CD1c-positive myeloid dendritic cell (primary cell): ENCODE results near the gene TRIB2.
A peak's percentile ranks its signal among the peaks of the same experiment; 100 is the strongest.

ENCODE experiments used
- DNase-seq: peaks from one replicate; pipeline ENCODE4 v3.0.0-alpha.2; 2016; ENCODE audit errors: extremely low spot score

Gene TRIB2

DNA sequence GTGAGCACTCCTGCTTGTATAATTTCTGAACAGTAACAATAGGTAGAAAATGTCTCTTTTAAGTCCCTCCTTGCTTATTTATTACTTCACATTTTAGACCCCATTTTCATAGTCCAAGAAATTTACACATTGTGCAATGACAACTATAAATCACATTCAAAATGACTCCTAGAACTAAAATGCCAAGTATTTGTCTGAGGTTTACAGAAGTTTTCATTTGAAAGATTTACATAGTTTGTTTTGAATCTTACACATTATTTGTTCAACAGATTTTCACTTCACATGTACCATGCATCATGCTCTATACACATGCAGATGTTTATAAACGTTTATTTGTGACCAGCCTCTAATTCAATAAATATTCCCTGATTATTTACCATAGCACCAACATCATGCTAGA is 15.7 kb upstream of the TRIB2 start:
- no peak for DNase-seq

DNA sequence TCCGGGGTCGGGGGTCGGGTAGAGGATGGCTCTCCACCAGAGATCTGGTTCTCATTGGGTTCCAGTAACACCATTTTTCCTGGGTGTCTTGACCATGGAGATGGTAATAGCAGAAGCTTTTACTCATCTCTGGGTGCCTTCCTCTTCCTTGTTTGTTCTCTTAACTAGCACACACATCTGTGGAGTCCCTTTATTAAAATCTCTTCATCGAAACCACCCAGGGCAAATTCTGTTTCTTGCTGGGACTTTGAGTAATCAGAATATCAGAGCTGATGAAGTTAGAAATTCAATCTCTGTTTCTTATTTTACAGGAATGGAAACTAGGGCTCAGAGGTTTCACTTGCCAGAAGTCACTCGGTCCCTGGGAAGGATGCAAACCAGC is 15.0 kb upstream of the TRIB2 start:
- DNase-seq: no peak

DNA sequence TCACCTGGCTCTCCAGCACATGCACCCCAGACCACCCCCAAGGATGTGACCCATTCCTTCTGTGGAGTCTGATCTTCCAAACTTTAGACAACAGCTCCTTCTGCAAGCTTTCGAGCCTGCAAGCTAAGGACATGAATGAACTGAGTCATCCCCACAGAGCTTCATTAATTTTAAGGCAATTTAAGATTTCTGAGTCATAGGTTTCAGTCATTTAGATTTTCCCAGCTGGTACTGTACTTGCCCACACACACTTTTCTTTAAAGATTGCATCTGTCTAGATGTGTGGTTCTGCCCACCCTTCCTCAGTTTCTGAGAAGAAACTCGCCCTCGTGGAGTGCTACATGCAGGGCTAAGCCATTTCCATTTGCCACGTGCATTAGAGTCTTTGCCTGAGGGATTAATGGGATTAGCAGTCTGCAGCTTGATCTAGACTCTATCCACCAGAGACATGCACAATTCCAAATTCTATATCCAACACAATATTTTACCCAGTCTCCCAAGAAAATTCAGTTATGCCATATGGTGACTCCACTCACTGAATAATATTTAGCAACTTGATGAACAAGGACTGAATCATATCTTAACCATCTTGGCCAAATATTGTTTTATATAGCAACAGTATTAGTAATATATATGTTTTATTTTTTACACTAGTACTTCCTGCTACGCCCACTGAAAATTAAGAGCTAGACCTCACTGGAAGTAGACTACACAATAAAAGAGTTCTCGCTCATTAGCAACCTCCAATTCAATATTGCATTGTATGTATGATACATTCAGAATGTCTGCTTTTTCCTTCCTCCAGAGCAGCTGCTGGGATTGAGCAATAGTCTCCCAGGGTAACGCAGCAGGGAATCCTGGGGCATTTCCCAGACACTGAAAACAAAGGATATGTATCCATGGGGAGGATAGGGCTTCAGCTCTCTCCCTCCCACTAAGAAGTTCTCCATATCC is 14.3 kb upstream of the TRIB2 start:
- no peak for DNase-seq

DNA sequence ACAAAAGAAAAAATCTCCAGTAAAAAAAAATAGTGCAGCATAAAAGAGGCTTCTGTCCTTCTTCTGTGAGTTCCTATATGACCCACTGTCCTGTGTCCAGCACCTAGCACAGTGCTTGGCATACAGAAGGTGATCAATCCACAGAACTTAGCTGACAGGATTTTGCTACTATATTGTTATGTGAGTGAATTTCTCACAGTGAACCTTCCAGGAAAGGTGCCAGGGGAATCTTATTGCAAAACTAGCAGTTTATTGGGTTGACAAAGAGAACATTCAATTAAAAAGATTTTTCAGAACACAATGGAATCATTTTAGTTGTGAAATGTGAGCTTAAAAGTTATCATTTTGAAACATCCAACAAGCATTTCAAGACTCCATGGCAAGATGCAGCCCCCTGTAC is 12.4 kb upstream of the TRIB2 start:
- DNase-seq: no peak

DNA sequence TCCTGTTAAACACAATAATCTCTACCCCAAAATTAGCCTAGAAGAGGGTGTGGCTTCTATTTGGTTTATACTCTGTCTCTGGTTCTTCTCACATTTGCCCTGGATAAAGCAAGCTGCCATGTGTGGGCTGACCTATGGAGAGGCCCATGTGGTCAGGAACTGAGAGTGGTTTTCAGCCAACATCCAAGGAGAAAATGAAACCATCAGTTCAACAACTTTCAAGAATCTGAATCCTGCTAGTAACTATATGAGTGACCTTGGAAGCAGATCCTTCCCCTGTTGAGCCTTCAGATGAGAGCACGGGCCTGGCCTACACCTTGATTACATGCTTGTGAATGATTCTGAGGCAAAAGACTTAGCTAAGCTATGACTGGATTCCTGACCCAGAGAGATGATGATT is 11.5 kb upstream of the TRIB2 start:
- peak; percentile 39 for DNase-seq

DNA sequence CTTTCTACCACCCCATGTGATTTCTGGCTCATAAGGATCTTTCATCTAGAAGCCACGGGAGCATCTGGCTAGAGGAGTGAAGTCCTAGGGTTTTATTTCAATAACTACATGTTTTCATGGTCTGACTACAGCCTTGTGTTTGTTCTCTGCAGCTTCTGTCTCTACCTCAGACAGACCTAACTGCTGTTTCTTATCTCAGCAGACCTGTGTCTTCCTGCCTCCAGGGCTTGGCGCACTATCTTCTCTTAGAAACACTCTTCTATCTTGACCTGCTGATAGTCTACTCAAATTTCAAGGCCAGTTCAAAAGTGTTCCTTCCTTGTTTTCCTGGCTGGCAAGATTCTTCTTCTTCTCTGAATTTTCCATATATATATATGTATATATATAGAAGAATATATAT is 11.0 kb upstream of the TRIB2 start:
- DNase-seq: no peak

DNA sequence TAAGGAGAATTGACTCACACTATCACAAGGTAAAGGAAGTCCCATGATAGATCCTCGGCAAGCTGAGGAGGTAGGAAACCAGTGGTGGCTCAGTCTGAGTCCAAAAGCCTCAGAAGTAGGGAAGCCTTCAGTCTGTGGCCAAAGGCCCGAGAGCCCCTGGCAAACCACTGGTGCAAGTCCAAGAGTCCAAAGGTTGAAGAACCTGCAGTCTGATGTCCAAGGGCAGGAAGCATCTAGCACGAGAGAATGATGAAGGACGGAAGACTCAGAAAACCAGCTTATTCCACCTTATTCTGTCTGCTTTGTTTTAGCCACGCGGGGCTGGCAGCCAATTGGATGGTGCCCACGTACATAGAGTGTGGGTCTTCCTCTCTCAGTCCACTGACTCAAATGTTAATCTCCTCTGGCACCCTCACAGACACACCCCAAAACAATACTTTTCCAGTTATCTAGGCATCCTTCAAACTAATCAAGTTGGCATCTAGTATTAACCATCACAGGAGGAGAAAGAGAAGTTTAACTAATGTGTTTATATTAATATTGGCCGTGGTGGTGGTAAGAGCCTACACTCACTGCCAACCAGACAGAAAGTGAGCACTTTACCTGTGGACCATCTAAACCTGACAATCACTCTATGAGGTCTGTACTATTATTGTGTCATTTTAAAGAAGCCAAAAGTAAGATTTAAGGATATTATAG is 8.1 kb upstream of the TRIB2 start:
- no peak for DNase-seq

DNA sequence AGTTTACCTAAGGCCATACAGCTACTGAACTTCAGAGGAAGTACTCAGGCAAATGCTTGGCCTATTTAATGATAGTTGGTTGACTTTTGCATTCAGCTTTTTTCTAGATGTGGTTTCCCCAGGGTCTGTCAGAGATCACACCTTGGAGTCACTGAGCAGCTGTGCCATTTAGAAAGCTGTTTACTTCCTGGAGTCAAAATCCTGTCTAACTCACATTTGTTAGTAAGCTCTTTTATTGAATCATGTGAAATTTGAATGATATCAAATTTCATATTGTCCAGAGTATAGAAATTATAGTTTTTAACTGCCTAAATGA is 7.6 kb upstream of the TRIB2 start:
- DNase-seq: peak; percentile 29

DNA sequence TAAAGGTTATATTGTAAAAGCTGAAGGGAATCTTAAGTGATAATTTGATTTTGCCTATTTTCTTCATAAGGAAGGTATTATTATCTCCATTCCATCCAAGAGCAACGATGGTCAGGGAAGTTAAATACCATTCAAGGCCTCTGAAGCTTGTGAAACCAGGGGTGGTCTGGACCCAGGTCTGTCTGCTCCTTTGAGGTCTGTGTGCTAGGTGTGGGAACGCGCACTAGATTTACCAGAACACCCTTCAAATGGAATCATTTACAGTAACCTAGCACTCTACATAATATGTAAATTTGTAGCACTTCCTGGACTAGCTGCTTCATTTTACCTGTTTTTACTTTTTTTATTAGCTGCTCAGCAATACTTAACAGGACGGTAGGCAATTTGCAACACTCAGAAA is 6.4 kb upstream of the TRIB2 start:
- DNase-seq: no peak

DNA sequence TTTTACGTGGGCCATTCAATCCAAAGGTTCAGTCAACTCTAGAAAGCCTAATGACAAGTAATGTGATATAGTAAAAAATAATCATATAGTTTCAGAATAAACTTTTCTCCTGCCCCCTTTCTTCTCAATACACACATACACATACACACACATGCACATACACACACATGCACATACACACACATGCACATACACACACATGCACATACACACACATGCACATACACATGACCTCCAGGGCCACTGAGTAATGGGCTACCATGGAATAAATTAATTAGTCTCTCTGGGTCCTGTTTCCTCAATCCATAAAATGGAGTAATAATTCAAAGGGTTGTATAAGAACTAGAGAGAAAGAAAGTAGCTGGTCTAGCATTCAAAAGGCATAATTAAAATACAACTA is 5.4 kb upstream of the TRIB2 start:
- DNase-seq: no peak

DNA sequence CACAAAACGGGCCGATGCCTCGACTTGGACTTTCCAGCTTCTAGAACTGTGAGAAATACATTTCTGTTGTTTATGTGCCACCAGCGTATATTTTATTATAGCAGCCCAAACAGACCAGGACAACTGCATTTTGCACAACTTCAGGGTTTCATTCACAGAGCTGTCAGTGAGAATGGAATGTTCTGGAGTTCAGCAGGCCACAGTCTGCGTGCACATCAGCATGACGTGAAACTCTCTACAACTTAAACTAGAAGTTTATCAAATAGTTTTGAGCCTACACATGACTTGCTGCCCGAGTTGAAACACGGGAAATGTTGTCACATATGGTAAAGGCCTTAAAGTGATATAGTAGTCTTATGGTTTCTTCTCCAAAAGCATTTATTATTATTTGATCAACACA is 3.9 kb upstream of the TRIB2 start:
- no peak for DNase-seq

DNA sequence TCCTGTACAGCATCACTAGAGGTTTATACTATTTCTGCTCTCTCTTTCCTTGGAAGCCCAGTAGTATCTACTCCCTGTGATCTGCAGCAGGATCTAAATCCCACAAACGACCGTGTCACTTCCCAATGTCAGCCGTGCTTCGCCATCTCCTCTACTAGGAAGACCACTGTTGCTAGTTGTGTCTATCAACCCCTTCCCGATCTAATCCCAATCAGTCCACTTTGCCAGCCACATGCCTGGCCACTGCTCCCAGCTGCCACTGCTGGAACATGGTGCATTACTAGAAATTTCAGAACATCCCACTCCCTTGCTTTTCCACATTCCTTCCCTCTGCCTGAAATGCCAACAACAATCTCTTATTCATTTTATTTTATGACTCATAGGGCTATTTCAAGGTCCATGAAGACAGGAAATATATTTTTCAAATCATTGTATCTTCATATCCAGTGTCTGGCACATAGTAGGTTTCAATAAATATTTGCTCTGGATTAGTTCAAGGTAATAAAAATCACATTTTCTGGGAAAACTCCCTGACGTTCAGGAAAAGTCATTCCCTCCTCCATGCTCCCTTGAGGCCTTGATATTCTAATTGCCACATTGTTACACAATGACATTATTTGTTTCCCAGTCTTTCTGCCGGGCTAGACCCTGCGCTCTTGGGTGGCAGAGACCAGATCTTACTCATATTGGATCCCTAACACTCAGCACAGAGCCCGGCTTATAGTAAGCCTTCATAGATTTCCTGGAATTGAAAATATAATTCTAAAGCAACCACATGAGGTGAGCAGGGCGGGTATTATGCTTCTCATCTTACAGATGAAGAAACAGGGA is 2.1 kb upstream of the TRIB2 start:
- no peak for DNase-seq

DNA sequence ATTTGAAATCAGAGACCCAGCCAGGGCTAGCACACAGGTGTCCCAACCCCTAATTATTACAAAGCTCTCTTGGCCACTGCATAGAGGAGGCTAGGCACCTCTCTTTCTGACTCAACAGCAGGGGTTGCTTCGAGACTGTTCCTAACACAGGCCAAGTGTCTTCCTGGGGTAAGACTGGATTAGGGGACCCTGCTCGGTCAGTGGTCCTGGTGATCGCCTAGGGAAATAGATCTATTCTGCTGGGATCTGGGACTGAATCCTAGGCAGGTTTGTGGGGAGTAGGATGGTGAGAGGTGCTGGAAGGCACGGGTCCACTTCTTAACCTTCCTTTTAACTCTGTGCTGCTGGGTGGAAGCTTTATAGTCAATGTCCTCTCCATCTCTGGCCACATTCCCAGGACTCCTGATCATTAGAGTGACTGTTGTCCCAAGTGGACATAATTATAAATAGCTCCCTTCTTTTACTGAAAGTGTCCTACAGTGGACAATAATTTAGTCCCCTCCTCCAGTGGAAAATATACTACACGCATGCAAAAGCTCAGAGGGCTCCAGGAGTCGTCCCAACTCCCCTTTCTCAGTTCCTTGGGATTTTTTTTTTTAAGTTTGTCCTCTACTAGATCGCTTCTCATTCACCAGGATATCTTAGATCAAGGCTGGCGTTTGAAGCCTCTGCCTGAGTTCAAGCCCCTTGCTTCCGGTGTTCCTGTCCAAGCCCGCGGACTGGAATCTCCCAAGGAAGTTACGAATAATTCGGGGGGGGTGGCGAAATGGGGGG is 1.3 kb upstream of the TRIB2 start:
- DNase-seq: no peak

DNA sequence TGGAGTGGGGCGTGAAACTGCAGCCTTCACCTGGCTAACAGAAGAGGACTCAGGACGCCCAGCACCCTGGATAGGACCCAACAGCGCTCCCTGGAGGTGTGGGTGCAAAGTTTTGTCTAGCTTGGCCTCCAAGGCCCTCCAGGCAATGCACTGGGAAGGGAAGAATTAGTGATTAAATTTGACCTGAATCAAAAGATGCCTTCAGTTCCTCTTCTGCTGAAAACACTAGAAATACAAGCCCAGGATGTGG is 779 bp upstream of the TRIB2 start:
- DNase-seq: peak; percentile 77

DNA sequence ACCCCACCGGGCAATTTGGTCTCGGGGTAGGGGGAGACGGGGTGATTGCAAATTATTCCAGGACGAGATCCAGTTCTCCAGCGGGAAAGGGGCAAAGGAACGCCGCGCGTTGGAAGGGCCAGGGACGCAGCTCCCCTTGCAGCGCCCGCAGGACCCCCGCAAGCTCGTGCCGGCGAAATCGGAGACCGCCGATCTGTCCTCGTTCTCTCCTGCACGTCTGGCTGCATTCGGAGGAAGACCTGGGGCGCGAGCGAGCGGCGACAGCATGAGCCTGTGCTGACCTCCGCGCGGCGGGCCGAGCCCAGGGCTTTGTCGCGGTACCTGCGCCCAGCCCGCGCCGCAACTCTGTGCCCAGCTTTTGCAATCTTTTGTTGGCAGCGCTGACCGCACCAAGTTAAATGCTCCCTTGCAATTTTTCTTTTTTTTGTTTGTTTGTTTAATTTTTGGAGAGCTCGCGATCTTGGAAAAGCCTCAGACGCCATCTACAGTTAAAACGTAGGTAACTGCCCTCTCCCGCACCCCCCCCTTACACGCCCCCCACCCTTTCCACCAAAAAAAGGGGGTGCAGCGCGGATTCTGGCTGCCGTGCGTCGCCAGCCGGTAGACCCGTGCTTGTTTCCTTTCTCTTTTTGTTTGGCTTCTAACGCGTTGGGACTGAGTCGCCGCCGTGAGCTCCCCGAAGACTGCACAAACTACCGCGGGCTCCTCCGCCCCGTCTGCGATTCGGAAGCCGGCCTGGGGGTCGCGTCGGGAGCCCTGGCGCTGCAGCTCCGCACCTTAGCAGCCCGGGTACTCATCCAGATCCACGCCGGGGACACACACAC is 667 bp downstream of the TRIB2 start:
- DNase-seq: peak; percentile 59

DNA sequence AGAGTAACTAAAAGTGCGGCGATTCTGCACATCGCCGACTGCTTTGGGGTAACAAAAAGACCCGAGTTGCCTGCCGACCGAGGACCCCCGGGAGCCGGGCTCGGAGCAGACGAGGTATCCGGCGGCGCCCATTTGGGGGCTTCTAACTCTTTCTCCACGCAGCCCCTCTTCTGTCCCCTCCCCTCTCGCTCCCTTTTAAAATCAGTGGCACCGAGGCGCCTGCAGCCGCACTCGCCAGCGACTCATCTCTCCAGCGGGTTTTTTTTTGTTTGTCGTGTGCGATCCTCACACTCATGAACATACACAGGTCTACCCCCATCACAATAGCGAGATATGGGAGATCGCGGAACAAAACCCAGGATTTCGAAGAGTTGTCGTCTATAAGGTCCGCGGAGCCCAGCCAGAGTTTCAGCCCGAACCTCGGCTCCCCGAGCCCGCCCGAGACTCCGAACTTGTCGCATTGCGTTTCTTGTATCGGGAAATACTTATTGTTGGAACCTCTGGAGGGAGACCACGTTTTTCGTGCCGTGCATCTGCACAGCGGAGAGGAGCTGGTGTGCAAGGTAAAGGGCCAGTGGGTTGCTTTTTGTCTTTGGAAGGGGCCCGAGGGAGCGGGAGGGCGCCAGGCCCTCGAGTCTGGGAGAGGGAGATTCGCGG is 1.4 kb downstream of the TRIB2 start:
- no peak for DNase-seq

DNA sequence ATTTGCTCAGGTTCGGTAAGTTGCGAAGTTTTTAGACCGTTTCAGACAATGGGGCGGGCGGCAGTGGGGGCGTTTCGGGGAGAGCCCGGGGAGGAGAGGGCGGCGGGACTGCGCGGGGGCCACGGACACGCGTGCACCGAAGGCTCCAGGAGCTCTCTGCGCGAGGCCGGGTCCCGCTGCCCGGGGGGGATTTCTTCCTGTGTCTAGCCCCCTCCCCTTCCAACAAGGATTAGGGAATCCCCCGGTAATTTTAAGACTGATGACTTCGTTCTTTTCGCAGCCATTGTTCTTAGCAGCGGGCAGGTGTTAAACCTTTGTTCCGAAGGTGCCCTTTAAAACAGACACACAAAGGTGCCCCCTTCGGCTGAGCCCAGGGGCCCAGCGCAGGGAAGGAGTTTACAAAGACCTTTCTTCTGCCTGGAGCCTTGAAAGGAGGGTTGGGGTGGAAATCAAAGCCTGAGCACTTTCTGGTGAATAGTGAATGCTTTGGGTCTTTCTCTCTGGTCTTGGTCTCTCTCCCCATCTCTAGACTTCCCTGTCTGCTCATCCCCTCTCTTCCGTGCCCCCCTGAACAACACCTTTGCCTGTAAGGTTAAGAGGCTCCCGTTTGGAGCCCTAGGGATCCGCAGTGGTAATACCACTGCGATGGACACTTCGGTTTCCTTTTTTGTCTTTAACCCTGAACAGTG is 2.1 kb downstream of the TRIB2 start:
- DNase-seq: no peak

DNA sequence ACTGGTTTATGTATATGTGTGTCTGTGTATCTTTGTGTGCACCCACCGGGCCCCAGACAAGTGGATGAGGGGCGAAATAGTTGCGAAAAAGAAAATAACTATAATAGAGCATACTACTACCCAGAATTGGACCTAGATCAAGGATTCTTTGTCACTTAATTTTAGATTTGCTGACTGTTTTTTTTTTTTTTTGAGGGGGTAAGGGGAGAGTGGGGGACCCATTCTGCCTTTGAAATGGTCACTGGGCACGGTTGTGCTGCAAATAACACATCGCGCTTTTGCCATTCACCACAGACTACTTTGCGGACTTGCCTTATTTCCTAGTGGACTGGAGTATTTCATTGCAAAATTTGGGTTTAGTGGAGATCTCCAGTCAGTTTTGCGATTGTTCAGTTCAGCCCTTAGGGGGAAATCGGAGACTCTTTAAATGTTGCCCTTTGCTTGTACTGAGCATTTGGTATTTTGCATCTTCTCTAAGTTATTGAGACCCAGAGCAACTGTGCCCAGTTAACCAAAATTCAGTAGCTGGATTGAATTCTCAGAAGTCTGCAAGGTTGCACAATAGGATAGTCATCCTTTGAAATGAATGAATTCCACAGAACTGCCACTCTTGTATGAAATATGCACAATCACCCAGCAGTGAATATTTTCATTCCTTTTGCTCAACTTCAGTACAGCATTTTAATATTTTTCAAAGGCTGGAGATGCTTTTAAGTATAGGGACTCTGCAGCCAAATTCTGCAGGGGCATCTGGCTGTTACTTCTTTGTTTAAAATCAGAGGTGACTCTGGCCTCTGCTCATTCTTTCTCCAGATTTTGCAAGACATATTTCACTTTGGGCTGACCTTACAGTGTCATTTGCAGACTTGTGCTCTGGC is 2.9 kb downstream of the TRIB2 start:
- peak; percentile 75 for DNase-seq

DNA sequence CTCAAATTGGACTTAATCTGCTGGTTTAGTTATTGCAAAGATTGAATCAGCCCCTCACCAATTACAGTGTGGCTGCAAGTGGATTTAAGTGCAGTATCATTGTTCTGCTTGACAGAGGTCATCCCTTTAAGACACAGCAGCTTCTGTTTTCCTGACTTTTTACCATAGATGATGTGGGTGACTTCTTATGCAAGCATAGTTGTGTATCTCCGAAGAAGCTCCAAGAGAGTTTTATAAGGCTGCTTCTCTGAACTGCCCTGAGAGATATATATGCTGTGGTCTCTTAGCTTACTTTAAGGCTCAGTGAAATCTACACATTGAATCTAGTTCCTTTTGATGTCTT is 3.5 kb downstream of the TRIB2 start:
- peak; percentile 59 for DNase-seq
